Breast epithelium (tissue), 4 donors: ENCODE data around the gene DEPDC1. TPM values are rescaled to one million over a fixed set of nuclear protein-coding genes. Genes with fewer than 3 reads are reported as not detected.

Experiments
- DNase-seq, 2 donors: peaks; one replicate each; pipeline ENCODE4 v3.0.0-alpha.2; 2019; ENCODE audit warnings: low spot score in 2 of 2
- H3K27ac ChIP-seq, 2 donors: fragments of 200-600 bp; sonication (generic) in 1 of 2; one replicate each; pipeline ENCODE4 v1.5.1; 2016 to 2019; ENCODE audit warnings: mild to moderate bottlenecking in 1 of 2
- H3K27me3 ChIP-seq, 2 donors: fragments of 200-600 bp; sonication (generic) in 1 of 2; one replicate each; pipeline versions ENCODE4 v1.5.1 to v1.6.0; 2017 to 2019; ENCODE audit warnings: control low read depth in 1 of 2, mild to moderate bottlenecking in 1 of 2
- H3K36me3 ChIP-seq: fragments of 200-600 bp; one replicate; pipeline ENCODE4 v1.5.1; 2019
- H3K4me1 ChIP-seq, 2 donors: fragments of 200-600 bp; sonication (generic); one replicate each; pipeline ENCODE4 v1.5.1; 2016 to 2019; ENCODE audit warnings: control low read depth in 1 of 2
- H3K4me3 ChIP-seq, 3 donors: fragments of 200-600 bp; sonication (generic); 1 replicate in 2 of 3; 2 replicates in 1 of 3; pipeline ENCODE4 v1.5.1; 2016 to 2019; ENCODE audit warnings: mild to moderate bottlenecking in 3 of 3, moderate library complexity in 2 of 3
- H3K9me3 ChIP-seq, 2 donors: fragments of 200-600 bp; sonication (generic) in 1 of 2; one replicate each; pipeline ENCODE4 v1.5.1; 2016 to 2019; ENCODE audit warnings: control low read depth in 1 of 2
- POLR2A ChIP-seq: fragments of 450-650 bp; IDR thresholded peaks from one replicate; pipeline ENCODE4 v1.6.1; 2016; ENCODE audit warnings: antibody characterized with exemption, mild to moderate bottlenecking, moderate library complexity
- POLR2AphosphoS5 ChIP-seq, 3 donors: sonication (generic); formaldehyde crosslinking; IDR thresholded peaks; one replicate each; pipeline ENCODE4 v1.6.1; 2017; ENCODE audit warnings: antibody characterized with exemption in 3 of 3
- intact Hi-C: fragments of 100-400 bp; cut with DNase I; formaldehyde crosslinking; loops from one replicate; pipeline ENCODE4 v1.15.1; 2023; ENCODE audit warnings: low total_unique reads
- total RNA-seq, 3 donors: library from RNA; depleted of rRNA; stranded (reverse); fragments of >200 nt; gene quantifications; one replicate each; pipeline ENCODE4 v1.1.0, GENCODE V29; 2016
- TF ChIP-seq, protein P1 (sequence below), 3 donors: fragments of 450-650 bp; IDR thresholded peaks; one replicate each; pipeline ENCODE4 v1.5.1; 2016 to 2017; ENCODE audit warnings: antibody characterized with exemption in 3 of 3, mild to moderate bottlenecking in 3 of 3, moderate library complexity in 3 of 3

The DEPDC1 gene
- total RNA-seq: 1 to 10 TPM in 2 of 3 donors, not detected in 1; 1.5 to 1.9 TPM

DNA sequence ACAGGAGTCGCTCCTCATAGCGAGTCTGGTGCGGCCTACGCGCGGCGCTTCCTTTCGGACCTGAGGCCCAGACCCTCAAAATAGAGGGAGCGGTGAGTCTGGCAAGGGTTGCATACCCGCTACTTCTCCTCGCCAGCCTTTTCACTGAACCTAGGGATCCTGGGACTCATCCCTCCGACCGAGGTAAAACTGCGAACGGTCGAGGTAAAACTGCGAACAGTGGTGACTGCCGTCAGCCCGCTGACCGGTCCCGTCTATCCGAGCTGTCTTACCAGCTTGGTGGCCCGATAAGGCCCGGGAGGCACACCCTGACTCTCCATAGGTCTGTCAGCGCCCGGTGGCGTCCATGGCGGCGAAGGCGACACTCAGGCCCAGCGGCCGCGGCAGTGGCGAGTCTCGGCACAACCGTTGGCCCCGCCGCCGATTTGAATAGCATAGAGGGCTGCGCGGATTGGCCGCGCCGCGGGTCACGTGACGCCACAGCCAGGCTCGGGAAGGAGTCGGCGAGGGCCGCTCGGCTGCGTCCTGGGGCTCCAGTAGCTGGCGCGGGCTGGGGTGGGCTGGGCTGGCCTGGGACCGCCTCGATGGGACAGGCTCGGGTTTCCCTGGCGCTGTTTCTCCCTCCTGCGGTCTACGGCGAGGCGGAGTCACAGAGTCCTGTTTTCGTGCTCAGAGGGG lies at the start of gene DEPDC1:
TSS of gene DEPDC1 (minus strand) at position 403 of the 678 bp plus-strand sequence. CDS start at position 320, 83 bp downstream.
- H3K4me1 ChIP-seq: no peaks in the 10 kb centered on the region
- H3K4me3 ChIP-seq: peak within 1 kb of the TSS; percentile 57 to 82 (median 62)
- peak; percentile 91 for DNase-seq
- H3K27me3 ChIP-seq: no peaks in the 10 kb centered on the region
- no peak for TF ChIP-seq POLR2AphosphoS5 (IDR thresholded peaks at IDR 0.05)
- TF ChIP-seq, protein P1, sequence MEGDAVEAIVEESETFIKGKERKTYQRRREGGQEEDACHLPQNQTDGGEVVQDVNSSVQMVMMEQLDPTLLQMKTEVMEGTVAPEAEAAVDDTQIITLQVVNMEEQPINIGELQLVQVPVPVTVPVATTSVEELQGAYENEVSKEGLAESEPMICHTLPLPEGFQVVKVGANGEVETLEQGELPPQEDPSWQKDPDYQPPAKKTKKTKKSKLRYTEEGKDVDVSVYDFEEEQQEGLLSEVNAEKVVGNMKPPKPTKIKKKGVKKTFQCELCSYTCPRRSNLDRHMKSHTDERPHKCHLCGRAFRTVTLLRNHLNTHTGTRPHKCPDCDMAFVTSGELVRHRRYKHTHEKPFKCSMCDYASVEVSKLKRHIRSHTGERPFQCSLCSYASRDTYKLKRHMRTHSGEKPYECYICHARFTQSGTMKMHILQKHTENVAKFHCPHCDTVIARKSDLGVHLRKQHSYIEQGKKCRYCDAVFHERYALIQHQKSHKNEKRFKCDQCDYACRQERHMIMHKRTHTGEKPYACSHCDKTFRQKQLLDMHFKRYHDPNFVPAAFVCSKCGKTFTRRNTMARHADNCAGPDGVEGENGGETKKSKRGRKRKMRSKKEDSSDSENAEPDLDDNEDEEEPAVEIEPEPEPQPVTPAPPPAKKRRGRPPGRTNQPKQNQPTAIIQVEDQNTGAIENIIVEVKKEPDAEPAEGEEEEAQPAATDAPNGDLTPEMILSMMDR (IDR thresholded peaks at IDR 0.05): peak in 1 of 3 donors; percentile 5
- H3K9me3 ChIP-seq: no peaks in the 10 kb centered on the region
- intact Hi-C loops: no loop called here
- no peaks in the 10 kb centered on the region for H3K36me3 ChIP-seq
- H3K27ac ChIP-seq: peak within 1 kb of the TSS; percentile 27 to 45

- Histone ChIP-seq H3K4me3 (no peak overlapping the region), H3K4me1 (no peaks in the 10 kb centered on the region), H3K9me3 (no peaks in the 10 kb centered on the region), H3K27me3 (no peaks in the 10 kb centered on the region), H3K27ac (no peak overlapping the region), H3K36me3 (no peaks in the 10 kb centered on the region)
- no peak for TF ChIP-seq POLR2AphosphoS5 (IDR thresholded peaks at IDR 0.05)
- TF ChIP-seq, protein P1 (IDR thresholded peaks at IDR 0.05): no peak
- TF ChIP-seq POLR2A: no peak
- intact Hi-C loops: no loop called here
- no peak for DNase-seq
Measured at GRCh38 chr1:68544651-68545050, 47.8 kb upstream of the DEPDC1 start.

DNA sequence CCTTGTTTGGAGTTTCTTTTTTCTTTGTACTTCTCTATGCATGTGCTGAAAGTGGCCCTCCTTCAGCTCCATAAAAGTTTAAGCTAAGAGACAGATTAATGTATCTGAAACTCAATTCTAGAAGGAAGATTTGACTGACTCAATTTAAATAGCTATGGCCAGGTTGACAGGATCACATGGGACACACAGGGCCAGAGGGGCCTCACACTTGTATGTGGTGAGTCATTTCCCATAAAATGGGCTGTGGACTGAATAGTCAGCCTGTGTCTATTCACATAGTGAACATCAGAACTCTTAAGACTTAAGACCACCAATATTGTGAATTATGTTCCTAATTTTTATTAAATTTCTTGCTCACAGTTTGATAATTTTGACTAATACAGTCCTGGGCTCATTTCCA lies 45.7 kb upstream of the DEPDC1 start:
- no peak overlapping the region for H3K4me3 ChIP-seq
- DNase-seq: no peak
- H3K36me3 ChIP-seq: no peaks in the 10 kb centered on the region
- TF ChIP-seq POLR2AphosphoS5 (IDR thresholded peaks at IDR 0.05) (no peak), POLR2A (no peak)
- TF ChIP-seq, protein P1 (IDR thresholded peaks at IDR 0.05): no peak
- no peaks in the 10 kb centered on the region for H3K4me1 ChIP-seq
- no peaks in the 10 kb centered on the region for H3K27me3 ChIP-seq
- H3K9me3 ChIP-seq: no peaks in the 10 kb centered on the region
- H3K27ac ChIP-seq: no peak overlapping the region
- intact Hi-C loops: no loop called here

- H3K27me3 ChIP-seq: no peaks in the 10 kb centered on the region
- DNase-seq: no peak
- intact Hi-C loops: no loop called here
- TF ChIP-seq POLR2A (no peak), POLR2AphosphoS5 (IDR thresholded peaks at IDR 0.05) (no peak)
- TF ChIP-seq, protein P1 (IDR thresholded peaks at IDR 0.05): no peak
- no peaks in the 10 kb centered on the region for H3K9me3 ChIP-seq
- no peaks in the 10 kb centered on the region for H3K36me3 ChIP-seq
- no peak overlapping the region for H3K27ac ChIP-seq
- no peaks in the 10 kb centered on the region for H3K4me1 ChIP-seq
- H3K4me3 ChIP-seq: no peak overlapping the region
Measured at GRCh38 chr1:68538941-68539340, 42.1 kb upstream of the DEPDC1 start.

DNA sequence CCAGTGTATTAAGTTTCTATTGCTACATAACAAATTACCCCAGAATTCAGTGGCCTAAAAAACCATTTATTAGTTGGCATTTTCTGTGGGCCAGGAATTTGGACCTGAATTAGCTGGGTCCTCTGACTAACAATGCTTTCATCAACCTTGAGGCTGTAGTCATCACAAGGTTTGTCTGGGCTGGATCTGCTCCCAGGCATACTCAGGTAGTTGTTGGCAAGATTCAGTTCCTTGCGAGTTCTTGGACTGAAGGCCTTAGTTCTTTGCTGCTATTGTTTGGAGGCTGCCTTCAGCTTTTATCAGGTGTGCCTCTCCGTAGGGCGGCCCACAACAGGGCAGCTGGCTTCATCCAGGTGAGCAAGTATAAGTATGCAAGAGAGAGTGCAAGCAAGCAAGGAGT lies 31.4 kb upstream of the DEPDC1 start:
- no peak overlapping the region for H3K27ac ChIP-seq
- no peak overlapping the region for H3K4me3 ChIP-seq
- peaks cover 3 to 5% of the 10 kb centered on the region in 2 donors for H3K9me3 ChIP-seq
- no peaks in the 10 kb centered on the region for H3K4me1 ChIP-seq
- TF ChIP-seq POLR2AphosphoS5 (IDR thresholded peaks at IDR 0.05) (no peak), POLR2A (no peak)
- TF ChIP-seq, protein P1 (IDR thresholded peaks at IDR 0.05): no peak
- peak in 1 of 2 donors; percentile 18 for DNase-seq
- no peaks in the 10 kb centered on the region for H3K36me3 ChIP-seq
- intact Hi-C loops: no loop called here
- no peaks in the 10 kb centered on the region for H3K27me3 ChIP-seq
